ENCODE data around the gene KCNC1.

The KCNC1 gene

GRCh38 chr11:17734418-17734911 lies at the start of gene KCNC1:
Gene KCNC1, plus strand, starts transcription at chr11:17734781. Its CDS starts 1,222 bp downstream, at chr11:17736003.
- no peak for DNase-seq (ENCODE audit: low read depth)

GRCh38 chr11:17686231-17686980 lies 48.2 kb upstream of the KCNC1 start:
- DNase-seq (ENCODE audit: low read depth): no peak

DNA sequence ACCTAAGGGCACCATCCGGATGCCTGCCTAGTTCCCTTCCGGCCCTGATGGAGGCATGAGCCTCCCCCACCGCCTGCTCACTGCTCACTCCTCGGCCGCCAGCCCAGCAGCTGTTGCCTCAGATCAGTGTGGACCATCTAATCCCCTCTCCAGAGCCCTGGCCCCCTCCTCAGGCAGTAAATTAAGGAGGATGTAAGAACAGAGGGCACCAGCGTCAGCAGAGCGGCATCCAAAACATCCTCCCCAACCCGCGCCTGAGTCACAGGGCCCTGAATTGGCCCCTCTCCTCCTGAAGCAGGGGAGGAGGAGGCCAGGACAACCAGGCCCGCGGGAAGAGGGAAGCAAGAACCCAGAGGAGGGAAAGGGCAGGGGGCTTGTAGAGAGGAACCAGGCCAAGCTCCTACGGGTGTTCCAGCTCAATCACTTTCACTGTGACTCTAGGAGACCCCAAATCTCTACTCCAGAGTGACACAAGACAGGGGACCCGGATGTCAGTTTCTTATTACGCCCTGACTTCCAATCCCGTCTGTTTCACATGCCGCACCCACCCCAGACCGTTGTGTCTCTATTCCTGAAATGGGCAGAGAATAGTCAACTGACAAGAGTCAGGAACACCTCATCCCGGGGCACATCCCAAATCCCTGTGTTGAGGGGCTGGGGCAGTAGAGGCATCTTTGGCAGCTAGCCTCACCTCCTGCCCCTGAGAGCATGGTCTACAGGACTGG lies 46.5 kb upstream of the KCNC1 start:
- no peak for DNase-seq (ENCODE audit: low read depth)

- no peak for DNase-seq (ENCODE audit: low read depth)
Measured at GRCh38 chr11:17691550-17691949, 43.0 kb upstream of the KCNC1 start.

DNA sequence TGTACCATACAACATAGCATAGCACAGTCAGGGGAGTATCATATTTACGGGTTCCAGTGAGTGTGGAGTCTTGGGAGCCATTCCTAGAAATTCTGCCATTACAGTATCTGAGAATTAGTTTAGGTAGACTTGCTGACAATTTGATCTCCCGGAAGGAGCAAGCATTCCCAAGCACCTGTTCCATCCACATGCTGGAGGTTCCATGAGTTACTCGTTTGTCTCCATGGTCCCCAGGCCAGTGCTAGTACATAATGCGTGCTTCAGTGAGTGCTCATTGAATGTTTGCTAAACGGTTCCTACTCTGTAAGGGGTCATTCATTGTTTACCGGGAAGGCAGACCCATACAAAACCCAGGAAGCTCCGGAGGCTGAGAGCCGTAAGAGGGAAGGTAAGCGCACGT lies 42.6 kb upstream of the KCNC1 start:
- DNase-seq (ENCODE audit: low read depth): no peak

- no peak for DNase-seq (ENCODE audit: low read depth)
Measured at GRCh38 chr11:17692931-17693330, 41.6 kb upstream of the KCNC1 start.

DNA sequence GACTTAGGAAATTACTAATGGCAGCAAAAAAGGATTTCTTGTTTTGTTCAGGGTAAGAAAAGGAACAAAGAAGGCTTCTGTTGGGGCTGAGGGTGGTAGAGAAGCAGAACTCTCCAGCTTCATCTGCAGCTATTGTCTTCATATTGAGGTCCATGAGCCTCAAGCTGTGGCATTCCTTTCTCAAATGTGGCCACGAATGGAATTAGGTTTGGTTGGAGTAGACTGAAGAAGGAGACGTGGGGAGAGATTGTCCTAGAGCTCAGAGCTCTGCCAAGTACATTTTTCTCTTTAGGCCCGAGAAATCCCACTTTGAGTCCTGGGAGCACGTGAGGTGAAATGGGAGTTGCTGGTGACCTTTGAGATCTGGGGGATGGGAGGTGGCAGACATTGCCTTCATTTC lies 41.0 kb upstream of the KCNC1 start:
- DNase-seq (ENCODE audit: low read depth): no peak

DNA sequence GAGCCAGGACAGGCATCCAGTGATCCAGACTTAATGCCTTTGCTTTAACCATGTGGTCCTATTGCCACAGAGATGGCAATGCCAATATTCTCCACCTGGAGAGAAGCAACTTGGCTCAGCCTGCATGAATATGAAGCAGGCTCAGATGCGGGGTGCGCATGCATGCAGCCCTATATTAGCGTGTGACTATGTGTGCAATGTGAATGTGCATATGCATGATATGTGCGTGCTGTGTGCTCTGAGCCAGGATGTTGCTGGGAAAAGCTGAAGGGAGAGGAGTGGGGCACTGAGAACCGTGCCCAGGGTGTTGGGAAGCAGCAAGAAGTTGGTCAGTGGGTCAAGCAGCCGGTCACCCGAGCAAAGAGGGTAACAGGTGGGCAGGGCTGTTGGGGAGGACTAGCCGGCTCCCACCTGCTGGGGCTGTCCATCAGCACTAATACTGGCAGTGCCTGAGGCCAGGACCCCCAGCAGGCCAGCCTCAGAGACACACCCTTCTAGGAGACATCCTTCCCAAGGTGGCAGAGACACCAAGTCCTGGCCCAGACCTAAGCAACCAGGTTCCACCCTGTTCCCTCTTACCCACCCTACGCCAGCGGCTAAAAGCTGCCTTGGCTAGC lies 40.0 kb upstream of the KCNC1 start:
- DNase-seq (ENCODE audit: low read depth): no peak

- no peak for DNase-seq (ENCODE audit: low read depth)
Measured at GRCh38 chr11:17695454-17696441, 38.8 kb upstream of the KCNC1 start.

GRCh38 chr11:17696741-17697140 lies 37.8 kb upstream of the KCNC1 start:
- no peak for DNase-seq (ENCODE audit: low read depth)

- no peak for DNase-seq (ENCODE audit: low read depth)
Measured at GRCh38 chr11:17697175-17697949, 37.2 kb upstream of the KCNC1 start.

- DNase-seq (ENCODE audit: low read depth): no peak
Measured at GRCh38 chr11:17699147-17700114, 35.1 kb upstream of the KCNC1 start.

DNA sequence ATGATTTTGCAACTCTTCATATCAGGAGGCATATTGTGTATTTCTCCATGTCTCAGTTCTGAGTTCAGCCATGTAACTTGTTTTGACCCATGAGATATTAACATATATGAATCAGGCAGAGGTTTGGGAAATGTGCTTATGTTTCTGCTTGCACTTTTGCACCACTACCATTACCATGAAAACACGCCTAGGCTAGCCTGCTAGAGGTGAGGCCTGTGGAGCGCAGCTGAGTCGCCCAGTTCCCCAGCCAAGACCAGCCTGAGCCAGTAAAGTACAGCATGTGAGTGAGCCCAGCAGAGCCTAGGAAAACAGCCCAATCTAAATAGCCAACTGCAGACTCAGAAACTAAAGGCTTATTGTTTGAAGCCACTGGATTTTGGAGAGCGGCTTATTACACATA lies 33.6 kb upstream of the KCNC1 start:
- no peak for DNase-seq (ENCODE audit: low read depth)

- DNase-seq (ENCODE audit: low read depth): no peak
Measured at GRCh38 chr11:17702876-17703275, 31.7 kb upstream of the KCNC1 start.

DNA sequence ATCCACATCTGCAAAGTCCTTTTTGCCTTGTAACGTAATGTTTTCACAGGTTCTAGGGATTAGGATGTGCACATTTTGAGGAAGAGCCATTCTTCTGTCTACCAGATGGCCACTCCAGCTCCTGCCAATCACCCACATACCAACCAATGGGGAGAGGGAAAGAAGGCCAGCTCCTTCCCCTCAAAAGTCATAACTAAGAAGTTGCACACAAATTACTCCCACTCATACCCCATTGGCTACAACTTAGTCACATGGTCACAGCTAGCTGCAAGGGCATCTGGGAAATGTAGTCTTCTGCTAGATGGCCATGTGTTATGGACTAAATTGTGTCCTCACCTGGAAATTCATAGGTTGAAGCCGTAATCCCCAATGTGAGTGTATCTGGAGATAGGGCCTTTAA lies 30.6 kb upstream of the KCNC1 start:
- no peak for DNase-seq (ENCODE audit: low read depth)

GRCh38 chr11:17707830-17708229 lies 26.8 kb upstream of the KCNC1 start:
- DNase-seq (ENCODE audit: low read depth): no peak

GRCh38 chr11:17711836-17712235 lies 22.7 kb upstream of the KCNC1 start:
- DNase-seq (ENCODE audit: low read depth): no peak

DNA sequence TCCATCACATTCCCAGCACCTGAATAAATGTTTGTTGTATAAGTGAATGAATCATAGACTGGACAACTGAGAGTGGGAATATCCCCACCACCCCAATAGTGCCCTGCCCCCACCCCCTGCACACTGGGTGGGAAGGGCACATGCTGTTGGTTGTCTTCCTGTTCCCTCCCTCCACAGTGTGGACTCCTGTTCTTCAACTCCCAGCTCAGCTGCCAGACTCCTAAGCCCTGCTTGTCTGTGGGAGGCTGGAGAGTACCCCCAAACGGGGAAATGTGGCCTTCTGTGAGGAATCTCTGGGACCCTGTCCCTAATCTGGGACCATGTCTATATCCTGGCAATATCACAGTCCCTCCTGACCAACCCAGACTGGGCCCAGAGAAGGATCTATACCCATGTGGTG lies 20.7 kb upstream of the KCNC1 start:
- no peak for DNase-seq (ENCODE audit: low read depth)

DNA sequence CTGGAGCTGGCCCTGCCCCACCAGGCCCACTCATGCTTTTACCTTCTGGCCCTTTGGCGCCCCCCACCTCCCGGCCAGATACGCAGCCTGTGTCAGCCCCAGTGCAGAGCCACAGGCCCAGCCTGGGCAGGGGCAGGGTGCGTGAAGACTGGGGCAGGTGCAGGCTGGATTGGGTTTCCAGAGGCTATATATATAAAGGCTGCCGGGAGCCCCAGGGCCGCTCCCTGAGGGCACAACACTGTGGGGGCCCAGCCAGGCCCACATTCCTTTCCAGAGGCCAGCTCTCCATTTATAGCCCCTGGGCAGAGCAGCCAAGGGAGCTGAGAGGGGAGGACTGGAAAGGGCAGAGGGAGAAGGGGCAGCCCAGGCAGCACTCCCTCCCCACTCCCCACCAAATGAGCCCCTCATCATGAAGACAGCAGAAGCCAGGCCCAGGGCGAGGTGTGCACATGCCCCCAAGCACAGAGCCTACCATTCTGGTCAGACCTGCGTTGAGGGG lies 20.2 kb upstream of the KCNC1 start:
- DNase-seq (ENCODE audit: low read depth): no peak

DNA sequence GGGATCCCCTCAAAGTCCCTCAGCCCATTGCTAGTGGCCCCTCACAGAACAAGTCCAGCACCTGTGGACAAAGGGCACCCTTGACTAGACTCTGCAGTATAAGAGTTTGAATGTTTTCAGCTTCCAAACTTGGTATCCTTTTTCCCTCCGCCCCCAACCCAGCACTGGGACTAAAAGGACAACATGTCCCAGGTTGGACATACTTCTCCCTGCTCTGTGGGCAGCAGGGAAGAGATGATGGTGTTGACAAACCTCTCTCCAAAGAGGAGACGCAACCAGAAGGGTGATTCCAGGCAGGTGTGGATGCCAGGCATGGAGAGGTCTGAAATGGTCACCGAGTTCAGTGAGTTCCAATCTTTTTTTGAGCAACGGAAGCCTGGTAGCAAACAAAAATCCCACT lies 19.7 kb upstream of the KCNC1 start:
- DNase-seq (ENCODE audit: low read depth): no peak
